Fibroblast of villous mesenchyme (primary cell): ENCODE results near the gene SPATA13. TPM values are rescaled to one million over a fixed set of nuclear protein-coding genes. Genes with fewer than 3 reads are reported as not detected.

Experiments used
- DNase-seq: peaks from one replicate; pipeline ENCODE4 v3.0.0-alpha.2; 2010; ENCODE audit warnings: low read depth
- H3K4me3 ChIP-seq: 2 replicates; pipeline ENCODE4 v1.5.1; 2011; ENCODE audit warnings: low read depth, mild to moderate bottlenecking, low read length
- CTCF ChIP-seq: IDR thresholded peaks from 2 replicates; pipeline ENCODE4 v1.5.1; 2012; ENCODE audit warnings: low read depth, mild to moderate bottlenecking, low read length; ENCODE audit not compliant: insufficient read depth
- total RNA-seq: library from RNA; depleted of rRNA; stranded (reverse); fragments of >200 nt; gene quantifications from 2 replicates; pipeline ENCODE4 v1.2.3, GENCODE V29; 2012

Gene SPATA13
- total RNA-seq, 1 donor, result 19.9 TPM

GRCh38 chr13:24138911-24139310 is 21.6 kb upstream of the SPATA13 start:
- no peak overlapping the region for H3K4me3 ChIP-seq
- DNase-seq, result no peak
- no peak for TF ChIP-seq CTCF

- H3K4me3 ChIP-seq, result no peak overlapping the region
- no peak for TF ChIP-seq CTCF
- DNase-seq, result no peak
Observed at GRCh38 chr13:24141333-24141910, 19.1 kb upstream of the SPATA13 start.

GRCh38 chr13:24142453-24142852 is 18.1 kb upstream of the SPATA13 start:
- no peak overlapping the region for H3K4me3 ChIP-seq
- TF ChIP-seq CTCF, result no peak
- DNase-seq, result no peak

GRCh38 chr13:24142886-24143285 is 17.6 kb upstream of the SPATA13 start:
- no peak for TF ChIP-seq CTCF
- H3K4me3 ChIP-seq, result no peak overlapping the region
- DNase-seq, result no peak

GRCh38 chr13:24145240-24145639 is 15.3 kb upstream of the SPATA13 start:
- DNase-seq, result no peak
- no peak overlapping the region for H3K4me3 ChIP-seq
- TF ChIP-seq CTCF, result no peak

- no peak for DNase-seq
- no peak for TF ChIP-seq CTCF
- H3K4me3 ChIP-seq, result no peak overlapping the region
Observed at GRCh38 chr13:24145674-24146073, 14.8 kb upstream of the SPATA13 start.

- DNase-seq, result no peak
- TF ChIP-seq CTCF, result no peak
- no peak overlapping the region for H3K4me3 ChIP-seq
Observed at GRCh38 chr13:24146961-24147569, 13.5 kb upstream of the SPATA13 start.
